ENCODE results near the gene ARHGAP21.

GRCh38 chr10:24570658-24571426 lies 152.8 kb downstream of the ARHGAP21 start:
- no peak for TF ChIP-seq CTCF (IDR thresholded peaks at IDR 0.05)
- TF ChIP-seq POLR2A (IDR thresholded peaks at IDR 0.05): no peak

Data from testis (tissue), 2 donors.